ENCODE measurements around the gene PRKACG.

PRKACG gene

DNA sequence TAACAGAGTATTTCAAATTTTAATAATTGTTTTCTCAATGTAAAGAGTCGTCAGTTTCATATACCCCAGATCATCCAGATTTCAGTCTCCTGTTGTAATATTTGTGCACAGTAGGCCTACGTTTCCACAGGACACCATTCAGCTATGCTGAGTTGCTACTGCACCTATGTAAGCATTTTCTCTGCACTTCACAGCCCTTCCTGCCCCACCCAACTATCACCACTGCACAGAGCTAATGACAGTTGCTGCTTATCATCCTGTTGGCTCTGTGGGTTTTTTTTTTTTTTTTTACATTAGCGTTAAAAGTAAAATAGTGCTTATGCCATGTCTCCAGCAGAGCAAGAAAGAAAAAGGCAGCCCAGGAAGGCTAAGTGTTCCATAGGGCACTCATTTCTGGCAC is 5.9 kb upstream of the PRKACG start:
- Histone ChIP-seq H3K79me2 (ENCODE audit: control insufficient read depth, low read length) (no peaks in the 10 kb centered on the region), H3K4me2 (ENCODE audit: low read length) (no peak overlapping the region), H3K4me3 (ENCODE audit: low read length) (no peak overlapping the region)

DNA sequence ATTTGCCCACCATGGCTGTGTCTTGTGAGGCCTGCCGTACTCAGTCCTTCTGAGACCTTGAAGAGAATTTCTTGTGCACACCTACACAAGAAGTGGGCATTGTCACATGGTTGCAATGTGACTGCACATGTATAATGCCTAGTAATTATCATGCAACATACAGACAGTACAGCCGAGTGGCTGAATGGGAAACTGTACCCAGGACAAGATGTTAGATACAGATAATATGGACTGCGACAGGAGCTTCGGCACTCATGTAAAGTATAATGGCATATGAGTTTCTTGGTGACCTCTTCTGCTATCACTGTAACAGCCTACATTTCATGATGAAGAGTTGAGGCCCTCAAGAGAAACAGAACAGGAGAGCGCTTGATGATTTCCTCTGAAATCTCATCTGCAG is 4.8 kb upstream of the PRKACG start:
- Histone ChIP-seq H3K4me1 (ENCODE audit: control insufficient read depth, low read length) (no peaks in the 10 kb centered on the region), H3F3A (ENCODE audit: control insufficient read depth, insufficient read depth) (no peaks in the 10 kb centered on the region), H3K9me3 (ENCODE audit: control insufficient read depth, insufficient read depth, low read length) (no peaks in the 10 kb centered on the region), H3K79me2 (ENCODE audit: control insufficient read depth, low read length) (no peaks in the 10 kb centered on the region), H3K4me3 (ENCODE audit: low read length) (no peak overlapping the region), H3K9me2 (replicated peaks; ENCODE audit: control insufficient read depth, low read length) (no peaks in the 10 kb centered on the region), H3K4me2 (ENCODE audit: low read length) (no peak overlapping the region), H3K27me3 (ENCODE audit: control insufficient read depth, low read length) (peaks cover 11% of the 10 kb centered on the region), H4K20me1 (ENCODE audit: control insufficient read depth, insufficient read depth, low read depth, low read length) (no peaks in the 10 kb centered on the region), H3K36me3 (ENCODE audit: control insufficient read depth, low read length) (no peaks in the 10 kb centered on the region), H3K27ac (ENCODE audit: low read depth, low read length) (no peak overlapping the region)
- TF ChIP-seq, protein P1, sequence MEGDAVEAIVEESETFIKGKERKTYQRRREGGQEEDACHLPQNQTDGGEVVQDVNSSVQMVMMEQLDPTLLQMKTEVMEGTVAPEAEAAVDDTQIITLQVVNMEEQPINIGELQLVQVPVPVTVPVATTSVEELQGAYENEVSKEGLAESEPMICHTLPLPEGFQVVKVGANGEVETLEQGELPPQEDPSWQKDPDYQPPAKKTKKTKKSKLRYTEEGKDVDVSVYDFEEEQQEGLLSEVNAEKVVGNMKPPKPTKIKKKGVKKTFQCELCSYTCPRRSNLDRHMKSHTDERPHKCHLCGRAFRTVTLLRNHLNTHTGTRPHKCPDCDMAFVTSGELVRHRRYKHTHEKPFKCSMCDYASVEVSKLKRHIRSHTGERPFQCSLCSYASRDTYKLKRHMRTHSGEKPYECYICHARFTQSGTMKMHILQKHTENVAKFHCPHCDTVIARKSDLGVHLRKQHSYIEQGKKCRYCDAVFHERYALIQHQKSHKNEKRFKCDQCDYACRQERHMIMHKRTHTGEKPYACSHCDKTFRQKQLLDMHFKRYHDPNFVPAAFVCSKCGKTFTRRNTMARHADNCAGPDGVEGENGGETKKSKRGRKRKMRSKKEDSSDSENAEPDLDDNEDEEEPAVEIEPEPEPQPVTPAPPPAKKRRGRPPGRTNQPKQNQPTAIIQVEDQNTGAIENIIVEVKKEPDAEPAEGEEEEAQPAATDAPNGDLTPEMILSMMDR (IDR thresholded peaks at IDR 0.05; ENCODE audit: low read depth, low read length, poor library complexity, severe bottlenecking): no peak
- no peak for TF ChIP-seq EZH2phosphoT487 (IDR thresholded peaks at IDR 0.05; ENCODE audit: borderline replicate concordance, low read length)

More for the DNA sequence above, 5.9 kb upstream of the PRKACG start:
- Histone ChIP-seq H3K27ac (ENCODE audit: low read depth, low read length) (no peak overlapping the region), H3K36me3 (ENCODE audit: control insufficient read depth, low read length) (no peaks in the 10 kb centered on the region), H3K27me3 (ENCODE audit: control insufficient read depth, low read length) (peaks cover 11% of the 10 kb centered on the region), H3F3A (ENCODE audit: control insufficient read depth, insufficient read depth) (no peaks in the 10 kb centered on the region), H3K9me3 (ENCODE audit: control insufficient read depth, insufficient read depth, low read length) (no peaks in the 10 kb centered on the region), H4K20me1 (ENCODE audit: control insufficient read depth, insufficient read depth, low read depth, low read length) (no peaks in the 10 kb centered on the region), H3K9me2 (replicated peaks; ENCODE audit: control insufficient read depth, low read length) (no peaks in the 10 kb centered on the region), H3K4me1 (ENCODE audit: control insufficient read depth, low read length) (no peaks in the 10 kb centered on the region)
- TF ChIP-seq, protein P1 (IDR thresholded peaks at IDR 0.05; ENCODE audit: low read depth, low read length, poor library complexity, severe bottlenecking): no peak
- TF ChIP-seq EZH2phosphoT487 (IDR thresholded peaks at IDR 0.05; ENCODE audit: borderline replicate concordance, low read length): no peak

DNA sequence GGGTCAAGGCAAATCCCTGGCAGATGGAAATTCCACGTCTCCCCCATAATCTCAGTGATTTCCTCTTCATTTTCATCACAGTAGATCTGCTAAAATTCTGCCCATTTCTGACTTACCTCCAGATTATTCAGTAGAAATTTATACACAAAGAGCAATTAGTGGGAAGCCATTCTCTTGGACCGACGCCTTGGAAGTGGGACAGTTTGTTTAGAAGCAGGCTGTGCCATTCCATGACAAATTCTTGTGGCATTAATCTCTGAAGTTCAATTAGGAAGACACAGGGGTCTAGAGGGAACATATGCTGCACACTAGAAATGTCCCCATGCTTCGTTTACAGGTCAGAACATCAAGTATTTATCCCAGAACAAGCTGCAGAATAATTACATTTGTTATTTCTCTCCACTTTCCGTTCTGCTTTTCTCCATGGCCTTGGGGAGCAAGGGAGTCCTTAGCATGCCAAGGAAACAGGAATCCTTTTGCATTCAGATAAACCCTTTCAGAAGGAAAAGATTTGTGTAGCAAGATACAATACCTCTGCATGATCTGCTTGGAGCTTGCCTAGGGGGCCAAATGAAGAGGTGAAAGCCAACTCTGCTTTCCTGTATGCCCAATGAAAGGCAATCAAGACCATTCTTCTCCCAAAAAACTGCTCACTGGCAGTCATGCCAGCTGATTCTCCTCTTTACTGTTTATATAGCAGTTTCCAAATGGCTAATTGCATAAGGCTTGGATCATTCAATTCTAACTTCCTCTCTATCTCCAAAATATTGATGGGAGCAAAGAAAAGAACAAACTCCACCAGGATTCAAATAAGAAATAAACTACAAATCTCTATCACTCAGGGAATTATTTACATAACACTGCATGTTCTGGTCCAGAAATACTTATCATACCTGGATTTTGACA is 2.5 kb upstream of the PRKACG start:
- Histone ChIP-seq H3K36me3 (ENCODE audit: control insufficient read depth, low read length) (no peaks in the 10 kb centered on the region), H3K4me3 (ENCODE audit: low read length) (no peak overlapping the region), H3K9me2 (replicated peaks; ENCODE audit: control insufficient read depth, low read length) (no peaks in the 10 kb centered on the region), H3K27ac (ENCODE audit: low read depth, low read length) (no peak overlapping the region), H3K79me2 (ENCODE audit: control insufficient read depth, low read length) (no peaks in the 10 kb centered on the region), H4K20me1 (ENCODE audit: control insufficient read depth, insufficient read depth, low read depth, low read length) (no peaks in the 10 kb centered on the region), H3K4me2 (ENCODE audit: low read length) (no peak overlapping the region), H3K4me1 (ENCODE audit: control insufficient read depth, low read length) (no peaks in the 10 kb centered on the region), H3K27me3 (ENCODE audit: control insufficient read depth, low read length) (peaks cover 8% of the 10 kb centered on the region), H3F3A (ENCODE audit: control insufficient read depth, insufficient read depth) (no peaks in the 10 kb centered on the region), H3K9me3 (ENCODE audit: control insufficient read depth, insufficient read depth, low read length) (no peaks in the 10 kb centered on the region)
- TF ChIP-seq EZH2phosphoT487 (IDR thresholded peaks at IDR 0.05; ENCODE audit: borderline replicate concordance, low read length): no peak
- TF ChIP-seq, protein P1 (IDR thresholded peaks at IDR 0.05; ENCODE audit: low read depth, low read length, poor library complexity, severe bottlenecking): no peak

All from DOHH2 (cell line).